ENCODE measurements around the gene RASSF5. TPM values are rescaled to one million over a fixed set of nuclear protein-coding genes. Genes with fewer than 3 reads are reported as not detected.

Gene RASSF5
- total and polyA plus RNA-seq, 9 of the 15 experiments (the other 6 are each of a cell fraction or from before 2014, with no cell fraction given): 6.1 to 41.0 (median 25.2) TPM

GRCh38 chr1:206612129-206612876, 105.0 kb downstream of the RASSF5 start, which contains the start of gene EIF2D (continued):
- TF ChIP-seq ETS2 (tag; IDR thresholded peaks at IDR 0.05; ENCODE audit: borderline replicate concordance, poor library complexity, severe bottlenecking) (no peak), EP400 (IDR thresholded peaks at IDR 0.05) (peak; percentile 95), STAT5B (CRISPR knock-in tag; IDR thresholded peaks at IDR 0.05) (no peak), CHD4 (IDR thresholded peaks at IDR 0.05; ENCODE audit: insufficient read depth, insufficient replicate concordance, low read depth, low read length, poor library complexity, severe bottlenecking) (no peak), CEBPG (CRISPR knock-in tag; IDR thresholded peaks at IDR 0.05) (peak; percentile 41), CEBPG (tag; conservative IDR thresholded peaks at IDR 0.05 in 1 of 2, IDR thresholded peaks at IDR 0.05 in 1 of 2) (no peak), ZNF778 (CRISPR knock-in tag; IDR thresholded peaks at IDR 0.05) (no peak), ZNF740 (CRISPR knock-in tag; IDR thresholded peaks at IDR 0.05) (peak; percentile 98), ZNF740 (tag; IDR thresholded peaks at IDR 0.05) (peak in 1 of 2 experiments; percentile 96; a peak in 2 of 4 replicates), BCL6 (CRISPR knock-in tag; IDR thresholded peaks at IDR 0.05) (no peak), AFF4 (CRISPR knock-in tag; IDR thresholded peaks at IDR 0.05) (peak; percentile 99), CEBPB (tag; IDR thresholded peaks at IDR 0.05) (no peak), ZNF592 (IDR thresholded peaks at IDR 0.05) (peak; percentile 86), PHF21A (IDR thresholded peaks at IDR 0.05; ENCODE audit: borderline replicate concordance, low read depth) (0 out of 2 replicates have a peak, but pooled peaks have one; percentile 55), ARID1B (IDR thresholded peaks at IDR 0.05) (peak; percentile 44; the same call in 1 of the 2 replicates), ZNF175 (CRISPR knock-in tag; IDR thresholded peaks at IDR 0.05; ENCODE audit: low read depth) (0 out of 2 replicates have a peak, but pooled peaks have one; percentile 59), ZNF239 (CRISPR knock-in tag; IDR thresholded peaks at IDR 0.05) (peak; percentile 60; the same call in 1 of the 2 replicates), FOXA3 (CRISPR knock-in tag; conservative IDR thresholded peaks at IDR 0.05 in 1 of 2, IDR thresholded peaks at IDR 0.05 in 1 of 2) (no peak; a peak in 2 of 4 replicates)

Data from K562 (cell line).